SU-DHL-6 (cell line): Measurements from ENCODE around the gene ROCK2.
A peak's percentile ranks its signal among the peaks of the same experiment; 100 is the strongest.

Experiments used
- CTCF ChIP-seq: fragments of 200-600 bp; sonication (generic); IDR thresholded peaks from one replicate; pipeline ENCODE4 v1.5.1; 2017; ENCODE audit warnings: antibody characterized with exemption, mild to moderate bottlenecking, low read length, moderate library complexity; ENCODE audit not compliant: insufficient read depth, poor library complexity, severe bottlenecking
- EZH2phosphoT487 ChIP-seq: fragments of 200-600 bp; sonication (generic), shearing (Covaris generic); conservative IDR thresholded peaks from 2 replicates; pipeline ENCODE4 v1.6.1; 2018; ENCODE audit warnings: mild to moderate bottlenecking, antibody characterized with exemption, low read length, moderate library complexity, mixed read lengths

- TF ChIP-seq CTCF: peak; percentile 58
- TF ChIP-seq EZH2phosphoT487: no peak
These were observed 110.1 kb downstream of the ROCK2 start for GRCh38 chr2:11234309-11234708.
